ENCODE results near the gene GSTM1.

Gene GSTM1

GRCh38 chr1:109649491-109649914 is 38.1 kb upstream of the GSTM1 start:
- Histone ChIP-seq H3K27me3 (ENCODE audit: control insufficient read depth, insufficient read depth, low read length) (no peaks in the 10 kb centered on the region), H3K27ac (ENCODE audit: low read length) (no peak overlapping the region), H3K4me1 (ENCODE audit: control insufficient read depth, insufficient read depth, low read length) (no peaks in the 10 kb centered on the region), H3K36me3 (ENCODE audit: control insufficient read depth, insufficient read depth, low read length) (no peaks in the 10 kb centered on the region), H3K4me3 (ENCODE audit: low read length) (no peak overlapping the region), H3K9me3 (ENCODE audit: control insufficient read depth, insufficient read depth, low read length) (no peaks in the 10 kb centered on the region)
- WGBS (ENCODE audit: insufficient coverage, insufficient read length), result no CpG with 5 or more reads among the region's 4 CpGs
- no peak for DNase-seq (ENCODE audit: low read depth, low spot score)

GRCh38 chr1:109650609-109651008 is 37.0 kb upstream of the GSTM1 start:
- no CpG with 5 or more reads among the region's 3 CpGs for WGBS (ENCODE audit: insufficient coverage, insufficient read length)
- Histone ChIP-seq H3K36me3 (ENCODE audit: control insufficient read depth, insufficient read depth, low read length) (no peaks in the 10 kb centered on the region), H3K4me1 (ENCODE audit: control insufficient read depth, insufficient read depth, low read length) (no peaks in the 10 kb centered on the region; the same call in 1 of the 2 replicates), H3K4me3 (ENCODE audit: low read length) (no peak overlapping the region), H3K27ac (ENCODE audit: low read length) (no peak overlapping the region), H3K9me3 (ENCODE audit: control insufficient read depth, insufficient read depth, low read length) (no peaks in the 10 kb centered on the region), H3K27me3 (ENCODE audit: control insufficient read depth, insufficient read depth, low read length) (no peaks in the 10 kb centered on the region)
- no peak for DNase-seq (ENCODE audit: low read depth, low spot score)

GRCh38 chr1:109652402-109652801 is 35.2 kb upstream of the GSTM1 start:
- Histone ChIP-seq H3K4me3 (ENCODE audit: low read length) (no peak overlapping the region), H3K9me3 (ENCODE audit: control insufficient read depth, insufficient read depth, low read length) (no peaks in the 10 kb centered on the region), H3K36me3 (ENCODE audit: control insufficient read depth, insufficient read depth, low read length) (no peaks in the 10 kb centered on the region), H3K4me1 (ENCODE audit: control insufficient read depth, insufficient read depth, low read length) (no peaks in the 10 kb centered on the region; the same call in 1 of the 2 replicates), H3K27ac (ENCODE audit: low read length) (no peak overlapping the region), H3K27me3 (ENCODE audit: control insufficient read depth, insufficient read depth, low read length) (no peaks in the 10 kb centered on the region)
- DNase-seq (ENCODE audit: low read depth, low spot score), result no peak
- no CpG with 5 or more reads among the region's 2 CpGs for WGBS (ENCODE audit: insufficient coverage, insufficient read length)

GRCh38 chr1:109653306-109653705 is 34.3 kb upstream of the GSTM1 start:
- DNase-seq (ENCODE audit: low read depth, low spot score), result no peak

DNA sequence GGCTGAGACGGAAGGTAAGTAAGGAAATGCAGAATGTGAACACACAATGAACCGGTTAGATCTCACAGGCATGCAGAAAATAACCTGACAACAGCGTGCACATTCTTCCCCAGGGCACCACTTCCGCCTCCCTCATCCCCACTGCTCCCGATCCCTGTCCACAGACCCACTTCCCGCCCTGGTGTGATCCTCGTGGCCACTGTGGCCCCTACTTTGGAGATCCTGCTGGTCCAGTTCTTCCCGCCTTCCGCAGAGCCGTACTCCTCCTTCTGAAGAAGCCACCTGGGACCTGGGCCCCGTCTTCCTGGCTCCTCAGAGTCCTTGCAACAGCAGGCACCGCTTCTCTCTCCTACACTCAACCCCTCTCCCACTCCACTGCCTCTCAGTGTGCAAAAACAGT is 33.1 kb upstream of the GSTM1 start:
- no CpG with 5 or more reads among the region's 12 CpGs for WGBS (ENCODE audit: insufficient coverage, insufficient read length)
- H3K4me1 ChIP-seq (ENCODE audit: control insufficient read depth, insufficient read depth, low read length), result no peaks in the 10 kb centered on the region; the same call in 1 of the 2 replicates

More at GRCh38 chr1:109653306-109653705, 34.3 kb upstream of the GSTM1 start:
- H3K4me1 ChIP-seq (ENCODE audit: control insufficient read depth, insufficient read depth, low read length), result no peaks in the 10 kb centered on the region; the same call in 1 of the 2 replicates
- no peak overlapping the region for H3K4me3 ChIP-seq (ENCODE audit: low read length)
- no peaks in the 10 kb centered on the region for H3K27me3 ChIP-seq (ENCODE audit: control insufficient read depth, insufficient read depth, low read length)
- no peaks in the 10 kb centered on the region for H3K36me3 ChIP-seq (ENCODE audit: control insufficient read depth, insufficient read depth, low read length)
- H3K27ac ChIP-seq (ENCODE audit: low read length), result no peak overlapping the region
- no peaks in the 10 kb centered on the region for H3K9me3 ChIP-seq (ENCODE audit: control insufficient read depth, insufficient read depth, low read length)
- WGBS (ENCODE audit: insufficient coverage, insufficient read length), result no CpG with 5 or more reads among the region's 2 CpGs

DNA sequence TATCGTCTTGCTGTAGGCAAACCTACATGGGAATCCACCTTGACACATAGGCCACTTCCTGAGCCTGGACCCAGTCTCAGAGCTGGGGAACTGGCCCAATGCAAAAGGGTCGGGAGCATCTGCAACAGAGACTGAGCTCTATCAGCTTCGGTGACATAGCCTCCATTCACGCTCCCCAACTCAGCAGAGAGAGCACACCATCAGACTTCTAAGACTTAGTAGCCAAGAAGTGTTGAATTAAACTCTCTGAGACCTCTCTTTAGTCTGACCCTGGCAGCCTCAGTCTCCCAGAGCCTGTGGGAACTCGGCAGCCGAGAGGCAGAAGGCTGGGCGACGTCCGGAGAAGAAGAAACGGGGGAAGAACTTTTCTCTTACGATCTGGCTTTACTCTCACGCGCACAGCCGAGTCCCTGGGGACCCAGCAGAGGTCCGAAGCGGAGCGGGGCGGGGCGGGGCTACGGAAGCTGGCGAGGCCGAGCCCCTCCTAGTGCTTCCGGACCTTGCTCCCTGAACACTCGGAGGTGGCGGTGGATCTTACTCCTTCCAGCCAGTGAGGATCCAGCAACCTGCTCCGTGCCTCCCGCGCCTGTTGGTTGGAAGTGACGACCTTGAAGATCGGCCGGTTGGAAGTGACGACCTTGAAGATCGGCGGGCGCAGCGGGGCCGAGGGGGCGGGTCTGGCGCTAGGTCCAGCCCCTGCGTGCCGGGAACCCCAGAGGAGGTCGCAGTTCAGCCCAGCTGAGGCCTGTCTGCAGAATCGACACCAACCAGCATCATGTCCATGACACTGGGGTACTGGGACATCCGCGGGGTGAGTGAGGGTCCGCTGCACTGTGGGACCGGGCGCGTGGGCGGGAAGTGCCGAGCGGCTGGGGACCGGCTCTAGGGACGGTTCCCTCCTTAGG is 31.8 kb upstream of the GSTM1 start, which contains the start of gene GSTM4:
Gene GSTM4 (plus strand): TSS at position 485 of the 905 bp plus-strand sequence. CDS start 291 bp downstream, at position 776.
- H3K27me3 ChIP-seq (ENCODE audit: control insufficient read depth, insufficient read depth, low read length), result no peaks in the 10 kb centered on the region
- no peaks in the 10 kb centered on the region for H3K36me3 ChIP-seq (ENCODE audit: control insufficient read depth, insufficient read depth, low read length)
- peak; percentile 52 for DNase-seq (ENCODE audit: low read depth, low spot score)
- no peak within 1 kb of the TSS for H3K27ac ChIP-seq (ENCODE audit: low read length)
- H3K9me3 ChIP-seq (ENCODE audit: control insufficient read depth, insufficient read depth, low read length), result no peaks in the 10 kb centered on the region
- no CpG with 5 or more reads among the region's 54 CpGs for WGBS (ENCODE audit: insufficient coverage, insufficient read length)
- no peaks in the 10 kb centered on the region; the same call in 1 of the 2 replicates for H3K4me1 ChIP-seq (ENCODE audit: control insufficient read depth, insufficient read depth, low read length)
- H3K4me3 ChIP-seq (ENCODE audit: low read length), result peak within 1 kb of the TSS; percentile 71; the same call in 1 of the 2 replicates

More for the DNA sequence above, 33.1 kb upstream of the GSTM1 start:
- no peaks in the 10 kb centered on the region for H3K9me3 ChIP-seq (ENCODE audit: control insufficient read depth, insufficient read depth, low read length)
- H3K27ac ChIP-seq (ENCODE audit: low read length), result no peak overlapping the region
- no peaks in the 10 kb centered on the region for H3K27me3 ChIP-seq (ENCODE audit: control insufficient read depth, insufficient read depth, low read length)
- H3K4me3 ChIP-seq (ENCODE audit: low read length), result no peak overlapping the region
- H3K36me3 ChIP-seq (ENCODE audit: control insufficient read depth, insufficient read depth, low read length), result no peaks in the 10 kb centered on the region
- DNase-seq (ENCODE audit: low read depth, low spot score), result no peak

GRCh38 chr1:109657395-109657794 is 30.2 kb upstream of the GSTM1 start:
- no peak overlapping the region for H3K27ac ChIP-seq (ENCODE audit: low read length)
- no peak for DNase-seq (ENCODE audit: low read depth, low spot score)
- WGBS (ENCODE audit: insufficient coverage, insufficient read length), result no CpG with 5 or more reads among the region's 4 CpGs
- no peaks in the 10 kb centered on the region for H3K9me3 ChIP-seq (ENCODE audit: control insufficient read depth, insufficient read depth, low read length)
- H3K4me1 ChIP-seq (ENCODE audit: control insufficient read depth, insufficient read depth, low read length), result no peaks in the 10 kb centered on the region; the same call in 1 of the 2 replicates
- H3K27me3 ChIP-seq (ENCODE audit: control insufficient read depth, insufficient read depth, low read length), result no peaks in the 10 kb centered on the region
- H3K4me3 ChIP-seq (ENCODE audit: low read length), result no peak overlapping the region
- no peaks in the 10 kb centered on the region for H3K36me3 ChIP-seq (ENCODE audit: control insufficient read depth, insufficient read depth, low read length)

- Histone ChIP-seq H3K36me3 (ENCODE audit: control insufficient read depth, insufficient read depth, low read length) (no peaks in the 10 kb centered on the region), H3K9me3 (ENCODE audit: control insufficient read depth, insufficient read depth, low read length) (no peaks in the 10 kb centered on the region), H3K4me1 (ENCODE audit: control insufficient read depth, insufficient read depth, low read length) (no peaks in the 10 kb centered on the region; the same call in 1 of the 2 replicates), H3K4me3 (ENCODE audit: low read length) (no peak overlapping the region), H3K27ac (ENCODE audit: low read length) (no peak overlapping the region), H3K27me3 (ENCODE audit: control insufficient read depth, insufficient read depth, low read length) (no peaks in the 10 kb centered on the region)
- WGBS (ENCODE audit: insufficient coverage, insufficient read length), result no CpG with 5 or more reads among the region's 7 CpGs
- no peak for DNase-seq (ENCODE audit: low read depth, low spot score)
Measured at GRCh38 chr1:109657970-109658369, 29.6 kb upstream of the GSTM1 start.

DNA sequence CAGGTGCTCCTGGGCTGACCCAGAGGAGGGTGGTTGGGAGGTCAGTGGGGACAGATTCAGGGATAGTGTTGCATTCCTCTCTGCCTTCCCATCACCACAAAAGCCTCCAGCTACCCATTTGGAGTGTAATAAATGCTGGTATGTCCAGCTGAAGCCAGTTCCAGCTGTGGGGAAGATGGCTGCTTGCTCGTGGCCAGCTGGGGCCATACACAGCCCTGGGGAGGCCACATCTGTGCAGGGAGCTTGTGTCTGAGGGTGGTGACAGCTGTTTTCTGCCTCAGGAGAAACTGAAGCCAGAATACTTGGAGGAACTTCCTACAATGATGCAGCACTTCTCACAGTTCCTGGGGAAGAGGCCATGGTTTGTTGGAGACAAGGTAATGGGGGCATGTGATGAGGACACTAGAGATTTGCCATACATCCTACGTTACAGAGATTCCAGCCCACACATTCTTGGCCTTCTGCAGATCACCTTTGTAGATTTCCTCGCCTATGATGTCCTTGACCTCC is 29.0 kb upstream of the GSTM1 start:
- Histone ChIP-seq H3K27me3 (ENCODE audit: control insufficient read depth, insufficient read depth, low read length) (no peaks in the 10 kb centered on the region), H3K4me3 (ENCODE audit: low read length) (no peak overlapping the region), H3K4me1 (ENCODE audit: control insufficient read depth, insufficient read depth, low read length) (no peaks in the 10 kb centered on the region; the same call in 1 of the 2 replicates), H3K36me3 (ENCODE audit: control insufficient read depth, insufficient read depth, low read length) (no peaks in the 10 kb centered on the region), H3K9me3 (ENCODE audit: control insufficient read depth, insufficient read depth, low read length) (no peaks in the 10 kb centered on the region), H3K27ac (ENCODE audit: low read length) (no peak overlapping the region)
- no CpG with 5 or more reads among the region's 3 CpGs for WGBS (ENCODE audit: insufficient coverage, insufficient read length)
- DNase-seq (ENCODE audit: low read depth, low spot score), result no peak

DNA sequence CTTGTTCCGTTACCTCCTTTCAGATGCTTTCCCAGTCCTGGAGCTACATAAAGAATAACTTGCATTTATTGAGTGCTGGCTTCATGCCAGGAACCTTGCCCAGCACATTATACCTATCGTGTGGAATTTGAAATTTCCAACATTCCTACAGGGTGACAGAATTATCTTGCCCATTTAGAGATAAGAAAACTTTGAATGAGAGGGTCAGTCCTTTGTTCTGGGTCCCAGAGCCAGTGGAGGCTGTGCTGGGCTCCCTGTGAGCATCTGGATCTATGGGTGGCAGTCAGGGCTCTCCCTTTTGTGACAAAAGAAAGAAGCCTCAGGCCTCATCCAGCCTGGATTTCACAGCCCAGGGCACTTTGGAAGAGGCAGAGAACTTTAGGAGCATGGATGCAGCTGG is 28.5 kb upstream of the GSTM1 start:
- H3K27me3 ChIP-seq (ENCODE audit: control insufficient read depth, insufficient read depth, low read length), result no peaks in the 10 kb centered on the region
- no peak overlapping the region for H3K27ac ChIP-seq (ENCODE audit: low read length)
- WGBS (ENCODE audit: insufficient coverage, insufficient read length), result no CpG with 5 or more reads among the region's 2 CpGs
- no peak overlapping the region for H3K4me3 ChIP-seq (ENCODE audit: low read length)
- H3K4me1 ChIP-seq (ENCODE audit: control insufficient read depth, insufficient read depth, low read length), result no peaks in the 10 kb centered on the region; the same call in 1 of the 2 replicates
- no peaks in the 10 kb centered on the region for H3K9me3 ChIP-seq (ENCODE audit: control insufficient read depth, insufficient read depth, low read length)
- no peaks in the 10 kb centered on the region for H3K36me3 ChIP-seq (ENCODE audit: control insufficient read depth, insufficient read depth, low read length)
- DNase-seq (ENCODE audit: low read depth, low spot score), result no peak
